Fibroblast of peridontal ligament (primary cell): ENCODE data around the gene POU4F1.
"Not testable (repeated sequence)": the region's sequence is repeated elsewhere in the genome, so short reads cannot be mapped to it uniquely, and the experiment has no call there.

ENCODE experiments used
- DNase-seq: peaks from one replicate; pipeline ENCODE4 v3.0.0-alpha.2; 2010; ENCODE audit errors: extremely low read depth

POU4F1 gene

GRCh38 chr13:78603240-78603957 lies at the start of gene POU4F1:
Gene POU4F1 (minus strand): TSS chr13:78603552. CDS start chr13:78603326, 226 bp downstream.
- no peak for DNase-seq

- no peak for DNase-seq
Observed at GRCh38 chr13:78652651-78653050, 49.3 kb upstream of the POU4F1 start.

- no peak for DNase-seq
Observed at GRCh38 chr13:78650717-78651083, 47.3 kb upstream of the POU4F1 start.

- no peak for DNase-seq
Observed at GRCh38 chr13:78649997-78650716, 46.8 kb upstream of the POU4F1 start.

- not testable (repeated sequence) for DNase-seq
Observed at GRCh38 chr13:78647109-78647678, 43.8 kb upstream of the POU4F1 start.

GRCh38 chr13:78638216-78638615 lies 34.9 kb upstream of the POU4F1 start:
- DNase-seq: no peak

GRCh38 chr13:78636495-78636894 lies 33.1 kb upstream of the POU4F1 start:
- no peak for DNase-seq

- DNase-seq: peak; percentile 44
Observed at GRCh38 chr13:78632996-78633395, 29.6 kb upstream of the POU4F1 start.

GRCh38 chr13:78631077-78631476 lies 27.7 kb upstream of the POU4F1 start:
- no peak for DNase-seq

GRCh38 chr13:78630511-78630910 lies 27.2 kb upstream of the POU4F1 start:
- no peak for DNase-seq

- no peak for DNase-seq
Observed at GRCh38 chr13:78625384-78625783, 22.0 kb upstream of the POU4F1 start.

GRCh38 chr13:78623132-78623531 lies 19.8 kb upstream of the POU4F1 start:
- DNase-seq: no peak

- no peak for DNase-seq
Observed at GRCh38 chr13:78620936-78621470, 17.7 kb upstream of the POU4F1 start.

- no peak for DNase-seq
Observed at GRCh38 chr13:78618411-78618810, 15.1 kb upstream of the POU4F1 start.

- DNase-seq: no peak
Observed at GRCh38 chr13:78611040-78611439, 7.7 kb upstream of the POU4F1 start.

GRCh38 chr13:78610381-78610883 lies 7.1 kb upstream of the POU4F1 start:
- DNase-seq: no peak

GRCh38 chr13:78609464-78610205 lies 6.3 kb upstream of the POU4F1 start:
- no peak for DNase-seq

GRCh38 chr13:78608688-78609463 lies 5.5 kb upstream of the POU4F1 start:
- DNase-seq: no peak

GRCh38 chr13:78608252-78608687 lies 4.9 kb upstream of the POU4F1 start:
- no peak for DNase-seq

- no peak for DNase-seq
Observed at GRCh38 chr13:78607409-78608251, 4.3 kb upstream of the POU4F1 start.
